Measurements from ENCODE around the gene SLC16A6.

The SLC16A6 gene

GRCh38 chr17:68318103-68318991 is 27.4 kb upstream of the SLC16A6 start:
- Histone ChIP-seq H2AFZ (ENCODE audit: low read length) (no peak overlapping the region), H3K36me3 (replicated peaks; ENCODE audit: insufficient read depth, low read length) (no peaks in the 10 kb centered on the region), H3K79me2 (ENCODE audit: low read length) (no peaks in the 10 kb centered on the region), H4K20me1 (ENCODE audit: insufficient read depth, low read length) (no peaks in the 10 kb centered on the region), H3K4me1 (ENCODE audit: low read length) (no peaks in the 10 kb centered on the region), H3K9me2 (replicated peaks; ENCODE audit: insufficient read depth, low read length) (no peaks in the 10 kb centered on the region), H3K4me3 (ENCODE audit: low read length) (no peak overlapping the region), H3K27me3 (replicated peaks; ENCODE audit: insufficient read depth, low read length) (no peaks in the 10 kb centered on the region), H3K4me2 (ENCODE audit: low read depth, low read length) (no peak overlapping the region), H3K9me3 (replicated peaks; ENCODE audit: insufficient read depth, low read length) (no peaks in the 10 kb centered on the region), H3K27ac (ENCODE audit: low read length) (no peak overlapping the region), H3K9ac (ENCODE audit: low read length) (no peak overlapping the region), H3F3A (ENCODE audit: insufficient read depth, low read length) (no peaks in the 10 kb centered on the region)
- DNase-seq = no peak
- TF ChIP-seq EZH2 (optimal IDR thresholded peaks at IDR 0.05; ENCODE audit: low read depth, low read length) (no peak), EZH2phosphoT487 (IDR thresholded peaks at IDR 0.05; ENCODE audit: low read length) (no peak), CTCF (IDR thresholded peaks at IDR 0.05; ENCODE audit: low read length) (no peak)

- H4K20me1 ChIP-seq (ENCODE audit: insufficient read depth, low read length) = no peaks in the 10 kb centered on the region
- H3K9me2 ChIP-seq (replicated peaks; ENCODE audit: insufficient read depth, low read length) = no peaks in the 10 kb centered on the region
- H3F3A ChIP-seq (ENCODE audit: insufficient read depth, low read length) = no peaks in the 10 kb centered on the region
- no peaks in the 10 kb centered on the region for H3K36me3 ChIP-seq (replicated peaks; ENCODE audit: insufficient read depth, low read length)
- TF ChIP-seq CTCF (IDR thresholded peaks at IDR 0.05; ENCODE audit: low read length) (no peak), EZH2phosphoT487 (IDR thresholded peaks at IDR 0.05; ENCODE audit: low read length) (no peak), EZH2 (optimal IDR thresholded peaks at IDR 0.05; ENCODE audit: low read depth, low read length) (no peak)
- no peak overlapping the region for H2AFZ ChIP-seq (ENCODE audit: low read length)
- no peaks in the 10 kb centered on the region for H3K9me3 ChIP-seq (replicated peaks; ENCODE audit: insufficient read depth, low read length)
- DNase-seq = no peak
- no peak overlapping the region for H3K4me2 ChIP-seq (ENCODE audit: low read depth, low read length)
- no peak overlapping the region for H3K4me3 ChIP-seq (ENCODE audit: low read length)
- H3K27me3 ChIP-seq (replicated peaks; ENCODE audit: insufficient read depth, low read length) = no peaks in the 10 kb centered on the region
- H3K9ac ChIP-seq (ENCODE audit: low read length) = no peak overlapping the region
- H3K79me2 ChIP-seq (ENCODE audit: low read length) = no peaks in the 10 kb centered on the region
- no peaks in the 10 kb centered on the region for H3K4me1 ChIP-seq (ENCODE audit: low read length)
- no peak overlapping the region for H3K27ac ChIP-seq (ENCODE audit: low read length)
These were observed 26.5 kb upstream of the SLC16A6 start for GRCh38 chr17:68317458-68317857.

DNA sequence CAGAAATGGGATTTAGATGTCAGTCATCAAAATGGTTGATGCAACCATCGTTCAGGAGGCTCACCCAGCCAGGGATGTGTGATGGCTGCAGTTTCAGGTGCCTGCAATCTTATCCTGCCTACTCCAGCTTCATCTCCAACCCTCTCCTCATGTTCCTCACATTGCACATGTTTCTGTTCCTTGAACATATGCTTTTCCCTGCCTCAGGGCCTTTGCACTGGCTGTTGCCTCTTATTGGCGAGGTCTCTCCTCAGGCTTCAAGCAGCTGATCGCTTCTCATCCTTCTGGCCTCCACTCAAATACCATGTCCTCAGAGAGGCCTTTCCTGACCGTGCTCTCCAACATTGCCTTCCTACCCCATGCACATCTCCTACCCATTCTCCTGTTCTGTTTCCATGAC is 25.0 kb upstream of the SLC16A6 start:
- no peak for DNase-seq
- Histone ChIP-seq H3K27ac (ENCODE audit: low read length) (no peak overlapping the region), H3K9ac (ENCODE audit: low read length) (no peak overlapping the region), H3K9me2 (replicated peaks; ENCODE audit: insufficient read depth, low read length) (no peaks in the 10 kb centered on the region), H3K27me3 (replicated peaks; ENCODE audit: insufficient read depth, low read length) (no peaks in the 10 kb centered on the region), H3K79me2 (ENCODE audit: low read length) (no peaks in the 10 kb centered on the region), H3K4me1 (ENCODE audit: low read length) (no peaks in the 10 kb centered on the region), H3K9me3 (replicated peaks; ENCODE audit: insufficient read depth, low read length) (no peaks in the 10 kb centered on the region), H2AFZ (ENCODE audit: low read length) (no peak overlapping the region), H3K4me3 (ENCODE audit: low read length) (no peak overlapping the region), H4K20me1 (ENCODE audit: insufficient read depth, low read length) (no peaks in the 10 kb centered on the region), H3K4me2 (ENCODE audit: low read depth, low read length) (no peak overlapping the region), H3K36me3 (replicated peaks; ENCODE audit: insufficient read depth, low read length) (no peaks in the 10 kb centered on the region), H3F3A (ENCODE audit: insufficient read depth, low read length) (no peaks in the 10 kb centered on the region)
- TF ChIP-seq EZH2 (optimal IDR thresholded peaks at IDR 0.05; ENCODE audit: low read depth, low read length) (no peak), CTCF (IDR thresholded peaks at IDR 0.05; ENCODE audit: low read length) (no peak)

Measured in MM.1S (cell line).